ENCODE results near the gene ATP2C2. TPM values are rescaled to one million over a fixed set of nuclear protein-coding genes. Genes with fewer than 3 reads are reported as not detected.

Gene ATP2C2
- total RNA-seq, 1 experiment from 2014 or later = 4.3 TPM

DNA sequence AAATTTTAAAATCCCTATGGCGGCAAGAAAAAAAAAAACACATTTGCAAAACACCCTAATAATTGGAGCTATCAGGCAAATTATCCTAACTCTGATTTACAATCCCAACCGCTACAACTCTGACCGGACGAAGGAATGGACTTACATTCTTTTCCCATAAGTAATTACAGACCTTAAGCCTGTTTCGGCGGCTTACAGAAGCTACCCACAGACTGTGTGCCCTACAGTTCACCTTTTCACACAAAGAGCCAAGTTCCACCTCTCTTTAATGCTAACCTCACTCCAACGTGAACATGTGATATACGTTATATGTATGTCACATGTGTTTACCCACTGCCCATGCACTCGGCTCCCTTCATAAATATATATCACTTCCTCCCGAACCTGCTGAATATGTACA is 144.8 kb downstream of the ATP2C2 start:
- Mint-ChIP-seq H3K36me3 (no peaks in the 10 kb centered on the region), H3K27me3 (ENCODE audit: low read depth) (no peaks in the 10 kb centered on the region), H3K4me3 (no peak overlapping the region), H3K4me1 (peaks cover 35% of the 10 kb centered on the region), H3K27ac (no peak overlapping the region; the same call in 1 of the 2 replicates), H3K9me3 (no peaks in the 10 kb centered on the region)
- DNase-seq (ENCODE audit: low spot score) = no peak
- POLR2A ChIA-PET = no interaction called here
- CTCF ChIA-PET = interaction anchor here (2.3 kb wide), 1 partner anchor 109 kb away, joined by 6 read pairs; no protein-coding TSS in a partner anchor
- TF ChIP-seq ZNF138 (CRISPR knock-in tag; conservative IDR thresholded peaks at IDR 0.05) (no peak), ZNF263 (CRISPR knock-in tag; IDR thresholded peaks at IDR 0.05; ENCODE audit: low read depth) (no peak)
- TF ChIP-seq, protein P1, sequence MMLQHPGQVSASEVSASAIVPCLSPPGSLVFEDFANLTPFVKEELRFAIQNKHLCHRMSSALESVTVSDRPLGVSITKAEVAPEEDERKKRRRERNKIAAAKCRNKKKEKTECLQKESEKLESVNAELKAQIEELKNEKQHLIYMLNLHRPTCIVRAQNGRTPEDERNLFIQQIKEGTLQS (CRISPR knock-in tag; conservative IDR thresholded peaks at IDR 0.05) = no peak
- TF ChIP-seq, protein P2, sequence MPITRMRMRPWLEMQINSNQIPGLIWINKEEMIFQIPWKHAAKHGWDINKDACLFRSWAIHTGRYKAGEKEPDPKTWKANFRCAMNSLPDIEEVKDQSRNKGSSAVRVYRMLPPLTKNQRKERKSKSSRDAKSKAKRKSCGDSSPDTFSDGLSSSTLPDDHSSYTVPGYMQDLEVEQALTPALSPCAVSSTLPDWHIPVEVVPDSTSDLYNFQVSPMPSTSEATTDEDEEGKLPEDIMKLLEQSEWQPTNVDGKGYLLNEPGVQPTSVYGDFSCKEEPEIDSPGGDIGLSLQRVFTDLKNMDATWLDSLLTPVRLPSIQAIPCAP (CRISPR knock-in tag; IDR thresholded peaks at IDR 0.05) = no peak
- ATAC-seq = no peak

DNA sequence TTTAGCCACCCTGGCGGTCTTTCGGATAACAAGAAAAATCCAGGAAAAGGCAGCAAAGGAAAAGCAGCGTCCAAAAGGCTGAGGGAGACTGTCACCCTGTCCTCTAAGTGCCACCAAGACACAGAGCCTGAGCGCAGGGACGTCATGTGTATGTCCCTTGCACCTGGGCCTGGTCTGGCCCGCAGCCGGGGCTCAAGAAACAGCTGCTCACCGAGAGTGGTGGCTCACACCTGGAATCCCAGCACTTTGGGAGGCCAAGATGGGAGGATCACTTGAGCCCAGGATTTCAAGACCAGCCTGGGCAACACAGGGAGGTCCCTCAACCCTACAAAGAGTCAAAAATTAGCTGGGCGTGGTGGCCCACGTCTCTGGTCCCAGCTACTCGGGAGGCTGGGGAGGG is 145.3 kb downstream of the ATP2C2 start:
- peaks cover 32% of the 10 kb centered on the region for H3K4me1 Mint-ChIP-seq

More for the DNA sequence above, 145.3 kb downstream of the ATP2C2 start:
- ChIA-PET CTCF (interaction anchor here (1.0 to 2.3 kb wide), 4 partner anchors 8 to 109 kb away, joined by 4 to 12 read pairs (median 5); no protein-coding TSS in a partner anchor), POLR2A (interaction anchor here (0.9 kb wide), 1 partner anchor 18 kb away, joined by 3 read pairs; no protein-coding TSS in a partner anchor)
- no peaks in the 10 kb centered on the region for H3K9me3 Mint-ChIP-seq
- no peaks in the 10 kb centered on the region for H3K27me3 Mint-ChIP-seq (ENCODE audit: low read depth)
- no peak for DNase-seq (ENCODE audit: low spot score)
- no peak overlapping the region for H3K27ac Mint-ChIP-seq
- no peak for TF ChIP-seq JAZF1 (CRISPR knock-in tag; IDR thresholded peaks at IDR 0.05)
- no peak for TF ChIP-seq TEAD4 (CRISPR knock-in tag; IDR thresholded peaks at IDR 0.05)
- no peak for TF ChIP-seq PRRX2 (CRISPR knock-in tag; IDR thresholded peaks at IDR 0.05)
- TF ChIP-seq, protein P3, sequence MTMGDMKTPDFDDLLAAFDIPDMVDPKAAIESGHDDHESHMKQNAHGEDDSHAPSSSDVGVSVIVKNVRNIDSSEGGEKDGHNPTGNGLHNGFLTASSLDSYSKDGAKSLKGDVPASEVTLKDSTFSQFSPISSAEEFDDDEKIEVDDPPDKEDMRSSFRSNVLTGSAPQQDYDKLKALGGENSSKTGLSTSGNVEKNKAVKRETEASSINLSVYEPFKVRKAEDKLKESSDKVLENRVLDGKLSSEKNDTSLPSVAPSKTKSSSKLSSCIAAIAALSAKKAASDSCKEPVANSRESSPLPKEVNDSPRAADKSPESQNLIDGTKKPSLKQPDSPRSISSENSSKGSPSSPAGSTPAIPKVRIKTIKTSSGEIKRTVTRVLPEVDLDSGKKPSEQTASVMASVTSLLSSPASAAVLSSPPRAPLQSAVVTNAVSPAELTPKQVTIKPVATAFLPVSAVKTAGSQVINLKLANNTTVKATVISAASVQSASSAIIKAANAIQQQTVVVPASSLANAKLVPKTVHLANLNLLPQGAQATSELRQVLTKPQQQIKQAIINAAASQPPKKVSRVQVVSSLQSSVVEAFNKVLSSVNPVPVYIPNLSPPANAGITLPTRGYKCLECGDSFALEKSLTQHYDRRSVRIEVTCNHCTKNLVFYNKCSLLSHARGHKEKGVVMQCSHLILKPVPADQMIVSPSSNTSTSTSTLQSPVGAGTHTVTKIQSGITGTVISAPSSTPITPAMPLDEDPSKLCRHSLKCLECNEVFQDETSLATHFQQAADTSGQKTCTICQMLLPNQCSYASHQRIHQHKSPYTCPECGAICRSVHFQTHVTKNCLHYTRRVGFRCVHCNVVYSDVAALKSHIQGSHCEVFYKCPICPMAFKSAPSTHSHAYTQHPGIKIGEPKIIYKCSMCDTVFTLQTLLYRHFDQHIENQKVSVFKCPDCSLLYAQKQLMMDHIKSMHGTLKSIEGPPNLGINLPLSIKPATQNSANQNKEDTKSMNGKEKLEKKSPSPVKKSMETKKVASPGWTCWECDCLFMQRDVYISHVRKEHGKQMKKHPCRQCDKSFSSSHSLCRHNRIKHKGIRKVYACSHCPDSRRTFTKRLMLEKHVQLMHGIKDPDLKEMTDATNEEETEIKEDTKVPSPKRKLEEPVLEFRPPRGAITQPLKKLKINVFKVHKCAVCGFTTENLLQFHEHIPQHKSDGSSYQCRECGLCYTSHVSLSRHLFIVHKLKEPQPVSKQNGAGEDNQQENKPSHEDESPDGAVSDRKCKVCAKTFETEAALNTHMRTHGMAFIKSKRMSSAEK (CRISPR knock-in tag; IDR thresholded peaks at IDR 0.05; ENCODE audit: borderline replicate concordance) = no peak
- TF ChIP-seq, protein P4, sequence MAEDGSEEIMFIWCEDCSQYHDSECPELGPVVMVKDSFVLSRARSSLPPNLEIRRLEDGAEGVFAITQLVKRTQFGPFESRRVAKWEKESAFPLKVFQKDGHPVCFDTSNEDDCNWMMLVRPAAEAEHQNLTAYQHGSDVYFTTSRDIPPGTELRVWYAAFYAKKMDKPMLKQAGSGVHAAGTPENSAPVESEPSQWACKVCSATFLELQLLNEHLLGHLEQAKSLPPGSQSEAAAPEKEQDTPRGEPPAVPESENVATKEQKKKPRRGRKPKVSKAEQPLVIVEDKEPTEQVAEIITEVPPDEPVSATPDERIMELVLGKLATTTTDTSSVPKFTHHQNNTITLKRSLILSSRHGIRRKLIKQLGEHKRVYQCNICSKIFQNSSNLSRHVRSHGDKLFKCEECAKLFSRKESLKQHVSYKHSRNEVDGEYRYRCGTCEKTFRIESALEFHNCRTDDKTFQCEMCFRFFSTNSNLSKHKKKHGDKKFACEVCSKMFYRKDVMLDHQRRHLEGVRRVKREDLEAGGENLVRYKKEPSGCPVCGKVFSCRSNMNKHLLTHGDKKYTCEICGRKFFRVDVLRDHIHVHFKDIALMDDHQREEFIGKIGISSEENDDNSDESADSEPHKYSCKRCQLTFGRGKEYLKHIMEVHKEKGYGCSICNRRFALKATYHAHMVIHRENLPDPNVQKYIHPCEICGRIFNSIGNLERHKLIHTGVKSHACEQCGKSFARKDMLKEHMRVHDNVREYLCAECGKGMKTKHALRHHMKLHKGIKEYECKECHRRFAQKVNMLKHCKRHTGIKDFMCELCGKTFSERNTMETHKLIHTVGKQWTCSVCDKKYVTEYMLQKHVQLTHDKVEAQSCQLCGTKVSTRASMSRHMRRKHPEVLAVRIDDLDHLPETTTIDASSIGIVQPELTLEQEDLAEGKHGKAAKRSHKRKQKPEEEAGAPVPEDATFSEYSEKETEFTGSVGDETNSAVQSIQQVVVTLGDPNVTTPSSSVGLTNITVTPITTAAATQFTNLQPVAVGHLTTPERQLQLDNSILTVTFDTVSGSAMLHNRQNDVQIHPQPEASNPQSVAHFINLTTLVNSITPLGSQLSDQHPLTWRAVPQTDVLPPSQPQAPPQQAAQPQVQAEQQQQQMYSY (CRISPR knock-in tag; IDR thresholded peaks at IDR 0.05) = no peak
- no peak for TF ChIP-seq SP1 (CRISPR knock-in tag; conservative IDR thresholded peaks at IDR 0.05)
- TF ChIP-seq NFATC4 (CRISPR knock-in tag; IDR thresholded peaks at IDR 0.05) = no peak
- TF ChIP-seq, protein P5, sequence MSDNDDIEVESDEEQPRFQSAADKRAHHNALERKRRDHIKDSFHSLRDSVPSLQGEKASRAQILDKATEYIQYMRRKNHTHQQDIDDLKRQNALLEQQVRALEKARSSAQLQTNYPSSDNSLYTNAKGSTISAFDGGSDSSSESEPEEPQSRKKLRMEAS (CRISPR knock-in tag; IDR thresholded peaks at IDR 0.05) = no peak
- TF ChIP-seq, protein P6, sequence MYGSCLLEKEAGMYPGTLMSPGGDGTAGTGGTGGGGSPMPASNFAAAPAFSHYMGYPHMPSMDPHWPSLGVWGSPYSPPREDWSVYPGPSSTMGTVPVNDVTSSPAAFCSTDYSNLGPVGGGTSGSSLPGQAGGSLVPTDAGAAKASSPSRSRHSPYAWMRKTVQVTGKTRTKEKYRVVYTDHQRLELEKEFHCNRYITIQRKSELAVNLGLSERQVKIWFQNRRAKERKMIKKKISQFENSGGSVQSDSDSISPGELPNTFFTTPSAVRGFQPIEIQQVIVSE (CRISPR knock-in tag; IDR thresholded peaks at IDR 0.05; ENCODE audit: borderline replicate concordance) = no peak
- no peak for TF ChIP-seq ZNF416 (CRISPR knock-in tag; IDR thresholded peaks at IDR 0.05)
- TF ChIP-seq, protein P7, sequence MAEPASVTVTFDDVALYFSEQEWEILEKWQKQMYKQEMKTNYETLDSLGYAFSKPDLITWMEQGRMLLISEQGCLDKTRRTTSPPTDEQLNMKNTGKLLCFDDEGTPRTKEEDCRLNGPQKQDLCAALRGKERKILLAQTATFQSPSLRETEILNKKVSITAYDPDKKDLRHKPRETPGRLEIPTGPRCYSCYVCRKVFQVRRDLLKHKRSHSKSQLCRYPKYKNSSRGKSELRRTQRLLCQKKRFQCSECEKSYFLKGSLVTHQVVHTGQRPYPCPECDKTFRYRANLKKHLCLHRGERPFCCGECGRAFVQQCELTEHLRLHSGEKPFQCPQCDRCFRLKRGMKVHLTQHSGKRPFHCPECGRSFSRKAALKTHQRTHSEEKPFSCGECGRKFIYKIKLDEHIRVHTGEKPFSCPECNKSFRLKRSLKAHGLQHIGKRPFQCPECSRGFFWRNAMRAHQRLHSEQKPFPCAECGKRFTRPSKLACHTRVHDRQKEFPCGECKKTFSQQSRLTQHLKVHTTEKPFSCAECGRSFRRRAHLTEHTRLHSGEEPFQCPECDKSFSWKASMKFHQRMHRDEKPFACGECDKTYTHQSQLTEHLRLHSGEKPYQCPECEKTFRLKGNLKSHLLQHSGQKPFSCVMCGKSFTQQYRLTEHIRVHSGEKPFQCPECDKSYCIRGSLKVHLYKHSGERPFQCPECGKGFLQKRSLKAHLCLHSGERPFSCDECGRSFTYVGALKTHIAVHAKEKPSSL (CRISPR knock-in tag; conservative IDR thresholded peaks at IDR 0.05) = no peak
- no peak for TF ChIP-seq SOX15 (CRISPR knock-in tag; IDR thresholded peaks at IDR 0.05)
- no peak for TF ChIP-seq MXD4 (CRISPR knock-in tag; IDR thresholded peaks at IDR 0.05; ENCODE audit: borderline replicate concordance)
- TF ChIP-seq, protein P8, sequence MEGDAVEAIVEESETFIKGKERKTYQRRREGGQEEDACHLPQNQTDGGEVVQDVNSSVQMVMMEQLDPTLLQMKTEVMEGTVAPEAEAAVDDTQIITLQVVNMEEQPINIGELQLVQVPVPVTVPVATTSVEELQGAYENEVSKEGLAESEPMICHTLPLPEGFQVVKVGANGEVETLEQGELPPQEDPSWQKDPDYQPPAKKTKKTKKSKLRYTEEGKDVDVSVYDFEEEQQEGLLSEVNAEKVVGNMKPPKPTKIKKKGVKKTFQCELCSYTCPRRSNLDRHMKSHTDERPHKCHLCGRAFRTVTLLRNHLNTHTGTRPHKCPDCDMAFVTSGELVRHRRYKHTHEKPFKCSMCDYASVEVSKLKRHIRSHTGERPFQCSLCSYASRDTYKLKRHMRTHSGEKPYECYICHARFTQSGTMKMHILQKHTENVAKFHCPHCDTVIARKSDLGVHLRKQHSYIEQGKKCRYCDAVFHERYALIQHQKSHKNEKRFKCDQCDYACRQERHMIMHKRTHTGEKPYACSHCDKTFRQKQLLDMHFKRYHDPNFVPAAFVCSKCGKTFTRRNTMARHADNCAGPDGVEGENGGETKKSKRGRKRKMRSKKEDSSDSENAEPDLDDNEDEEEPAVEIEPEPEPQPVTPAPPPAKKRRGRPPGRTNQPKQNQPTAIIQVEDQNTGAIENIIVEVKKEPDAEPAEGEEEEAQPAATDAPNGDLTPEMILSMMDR (IDR thresholded peaks at IDR 0.05) = no peak
- H3K36me3 Mint-ChIP-seq = no peaks in the 10 kb centered on the region
- no peak overlapping the region for H3K4me3 Mint-ChIP-seq
- ATAC-seq = no peak

Data from WTC11 (cell line).